K562 (cell line): ENCODE results near the gene CRHR1.

ENCODE experiments used
- CREB1 ChIP-seq, 2 experiments: sonication (generic) in 1 of 2; formaldehyde crosslinking in 1 of 2; IDR thresholded peaks; 2 replicates each; pipeline versions ENCODE4 v1.6.1 to v1.8.0; 2012 to 2022; ENCODE audit warnings: inconsistent platforms in 1 of 2, mild to moderate bottlenecking in 1 of 2, missing genetic modification reagents in 1 of 2, moderate library complexity in 1 of 2
- MLLT1 ChIP-seq, 2 experiments: fragments of 450-650 bp; IDR thresholded peaks; 2 replicates each; pipeline ENCODE4 v1.6.1; 2016
- NFXL1 ChIP-seq: fragments of 450-650 bp; formaldehyde crosslinking; IDR thresholded peaks from 2 replicates; pipeline ENCODE4 v1.4.0; 2021; ENCODE audit warnings: mild to moderate bottlenecking
- RAD21 ChIP-seq, 2 experiments: fragments of 250-450 bp in 1 of 2; fragments of 450-650 bp in 1 of 2; sonication (Bioruptor Pico) in 1 of 2; formaldehyde crosslinking in 1 of 2; IDR thresholded peaks in 1 of 2; conservative IDR thresholded peaks in 1 of 2; 2 replicates each; pipeline versions ENCODE4 v1.4.0 to v1.8.0; 2020 to 2022; ENCODE audit warnings: mild to moderate bottlenecking in 2 of 2, moderate library complexity in 1 of 2
- TOE1 ChIP-seq, 2 experiments: fragments of 450-650 bp in 1 of 2; sonication (generic) in 1 of 2; formaldehyde crosslinking in 1 of 2; IDR thresholded peaks; 2 replicates each; pipeline versions ENCODE4 v1.7.1 to v1.8.0; 2016 to 2022; ENCODE audit warnings: borderline replicate concordance in 2 of 2, mild to moderate bottlenecking in 2 of 2, antibody characterized with exemption in 1 of 2, inconsistent platforms in 1 of 2, low read depth in 1 of 2, missing genetic modification reagents in 1 of 2, moderate library complexity in 1 of 2
- YY1 ChIP-seq, 3 experiments: IDR thresholded peaks; 2 replicates each; pipeline ENCODE4 v1.6.1; 2011; ENCODE audit warnings: low read length in 2 of 3, mild to moderate bottlenecking in 2 of 3, moderate library complexity in 2 of 3, borderline replicate concordance in 1 of 3, control low read depth in 1 of 3, low read depth in 1 of 3; ENCODE audit not compliant: insufficient read depth in 3 of 3, insufficient replicate concordance in 2 of 3, control insufficient read depth in 1 of 3, insufficient read length in 1 of 3; ENCODE audit errors: extremely low read depth in 1 of 3

- TF ChIP-seq YY1 (IDR thresholded peaks at IDR 0.05; ENCODE audit: borderline replicate concordance in 1 of 3, control insufficient read depth in 1 of 3, extremely low read depth in 1 of 3, insufficient read depth in 3 of 3, insufficient read length in 1 of 3, insufficient replicate concordance in 2 of 3, low read depth in 1 of 3, low read length in 2 of 3) (no peak), RAD21 (CRISPR knock-in tag; conservative IDR thresholded peaks at IDR 0.05 in 1 of 2, IDR thresholded peaks at IDR 0.05 in 1 of 2) (no peak), MLLT1 (IDR thresholded peaks at IDR 0.05) (no peak), CREB1 (IDR thresholded peaks at IDR 0.05) (no peak), CREB1 (CRISPR knock-in tag; IDR thresholded peaks at IDR 0.05) (no peak), NFXL1 (no peak), TOE1 (IDR thresholded peaks at IDR 0.05; ENCODE audit: borderline replicate concordance) (no peak), TOE1 (CRISPR knock-in tag; IDR thresholded peaks at IDR 0.05; ENCODE audit: borderline replicate concordance, low read depth) (no peak)
These were observed 6.7 kb upstream of the CRHR1 start for GRCh38 chr17:45777388-45777787.
